IMR-90 (cell line): ENCODE data around the gene RASSF4. TPM values are rescaled to one million over a fixed set of nuclear protein-coding genes. Genes with fewer than 3 reads are reported as not detected.
A peak's percentile ranks its signal among the peaks of the same experiment; 100 is the strongest.

ENCODE experiments used
- ATAC-seq: fragments of 200-7000 bp; cut with Tn5 transposase; 2 replicates; pipeline ENCODE4 v1.9.1; 2020; ENCODE audit warnings: low read depth, mild to moderate bottlenecking, moderate library complexity
- BruUV-seq: library from RNA; stranded (reverse); fragments of 400-500 nt; replicated peaks from 2 replicates; lab custom pipeline; 2021; lab: Mats Ljungman, UMichigan
- CTCF ChIA-PET: fragments of 300-600 bp; formaldehyde crosslinking; extraction: SDS; loops from one replicate; lab custom pipeline; 2021; ENCODE audit warnings: antibody characterized with exemption; lab: Yijun Ruan, JAX
- POLR2A ChIA-PET: fragments of 300-600 bp; sonication (Branson Sonifier 250); formaldehyde crosslinking; loops from one replicate; lab custom pipeline; 2022; ENCODE audit warnings: antibody characterized with exemption; ENCODE audit not compliant: unreplicated experiment; lab: Charles Lee
- DNase-seq: peaks from one replicate; pipeline ENCODE4 v3.0.0; 2013
- H2AFZ ChIP-seq: replicated peaks from 2 replicates; pipeline ENCODE3; 2013; ENCODE audit warnings: low read length, mild to moderate bottlenecking; ENCODE audit not compliant: poor library complexity
- H2AK5ac ChIP-seq: 2 replicates; pipeline ENCODE4 v1.6.1; 2013; ENCODE audit warnings: low read depth, low read length, inconsistent platforms
- H2AK9ac ChIP-seq: replicated peaks from 2 replicates; pipeline ENCODE3; 2013; ENCODE audit warnings: mild to moderate bottlenecking, low read depth, low read length, moderate library complexity; ENCODE audit not compliant: poor library complexity
- H2BK120ac ChIP-seq: 2 replicates; pipeline ENCODE4 v1.6.1; 2013; ENCODE audit warnings: low read depth, low read length, inconsistent platforms
- H2BK15ac ChIP-seq: 3 replicates; pipeline ENCODE4 v1.6.1; 2013; ENCODE audit warnings: low read depth, low read length, inconsistent platforms
- H2BK20ac ChIP-seq: 2 replicates; pipeline ENCODE4 v1.6.1; 2013; ENCODE audit warnings: low read depth, mild to moderate bottlenecking, inconsistent platforms, low read length, moderate library complexity
- H2BK5ac ChIP-seq: 2 replicates; pipeline ENCODE4 v1.6.1; 2013; ENCODE audit warnings: mild to moderate bottlenecking, low read depth, low read length, inconsistent platforms; ENCODE audit not compliant: poor library complexity, severe bottlenecking
- H3K14ac ChIP-seq: replicated peaks from 2 replicates; pipeline ENCODE4 v1.6.1; 2013; ENCODE audit warnings: low read depth, low read length, inconsistent platforms
- H3K18ac ChIP-seq: 2 replicates; pipeline ENCODE4 v1.6.1; 2013; ENCODE audit warnings: low read depth, low read length, control low read depth
- H3K23ac ChIP-seq: 2 replicates; pipeline ENCODE4 v1.6.1; 2013; ENCODE audit warnings: low read depth, low read length, inconsistent platforms
- H3K27ac ChIP-seq: 2 replicates; pipeline ENCODE4 v1.5.1; 2013; ENCODE audit warnings: mild to moderate bottlenecking, control low read depth, low read length; ENCODE audit not compliant: insufficient read depth
- H3K27me3 ChIP-seq: 2 replicates; pipeline ENCODE4 v1.6.1; 2013; ENCODE audit warnings: low read length; ENCODE audit not compliant: control insufficient read depth, insufficient read depth
- H3K36me3 ChIP-seq: 2 replicates; pipeline ENCODE4 v1.6.1; 2013; ENCODE audit warnings: low read length, mixed read lengths; ENCODE audit not compliant: control insufficient read depth, insufficient read depth
- H3K4ac ChIP-seq: 2 replicates; pipeline ENCODE4 v1.6.1; 2013; ENCODE audit warnings: low read depth, low read length, inconsistent platforms
- H3K4me1 ChIP-seq: 2 replicates; pipeline ENCODE4 v1.6.1; 2013; ENCODE audit warnings: low read length, mixed read lengths; ENCODE audit not compliant: control insufficient read depth, insufficient read depth
- H3K4me2 ChIP-seq: 2 replicates; pipeline ENCODE4 v1.6.1; 2013; ENCODE audit warnings: low read depth, mild to moderate bottlenecking, control low read depth, low read length, moderate library complexity
- H3K4me3 ChIP-seq: 2 replicates; pipeline ENCODE4 v1.5.1; 2013; ENCODE audit warnings: low read depth, mild to moderate bottlenecking, control low read depth, low read length, moderate library complexity; ENCODE audit not compliant: insufficient read depth
- H3K56ac ChIP-seq: 2 replicates; pipeline ENCODE4 v1.6.1; 2013; ENCODE audit warnings: low read length, inconsistent platforms; ENCODE audit not compliant: insufficient read depth; ENCODE audit errors: extremely low read depth
- H3K79me1 ChIP-seq, 2 experiments: 2 replicates each; pipeline ENCODE4 v1.6.1; 2013; ENCODE audit warnings: low read length in 2 of 2, inconsistent platforms in 1 of 2, low read depth in 1 of 2
- H3K9ac ChIP-seq: 2 replicates; pipeline ENCODE4 v1.6.1; 2013; ENCODE audit warnings: low read depth, low read length, control low read depth
- H3K9me1 ChIP-seq: 2 replicates; pipeline ENCODE4 v1.6.1; 2013; ENCODE audit warnings: low read length, inconsistent platforms; ENCODE audit not compliant: insufficient read depth
- H3K9me3 ChIP-seq: 2 replicates; pipeline ENCODE4 v1.6.1; 2013; ENCODE audit warnings: low read length; ENCODE audit not compliant: control insufficient read depth, insufficient read depth
- H4K20me1 ChIP-seq: 2 replicates; pipeline ENCODE4 v1.6.1; 2013; ENCODE audit warnings: low read length, inconsistent platforms; ENCODE audit not compliant: insufficient read depth
- H4K5ac ChIP-seq: 2 replicates; pipeline ENCODE4 v1.6.1; 2013; ENCODE audit warnings: mild to moderate bottlenecking, low read depth, low read length, control low read depth
- H4K8ac ChIP-seq, 2 experiments: 2 replicates each; pipeline ENCODE4 v1.6.1; 2013; ENCODE audit warnings: low read depth in 2 of 2, low read length in 2 of 2, control low read depth in 1 of 2, inconsistent platforms in 1 of 2
- H4K91ac ChIP-seq: 2 replicates; pipeline ENCODE4 v1.6.1; 2013; ENCODE audit warnings: low read depth, low read length, inconsistent platforms; ENCODE audit not compliant: insufficient read depth
- BHLHE40 ChIP-seq: fragments of 150-350 bp; IDR thresholded peaks from 2 replicates; pipeline ENCODE4 v1.6.1; 2016; ENCODE audit warnings: mild to moderate bottlenecking, low read depth, low read length
- CEBPB ChIP-seq: IDR thresholded peaks from 2 replicates; pipeline ENCODE4 v1.6.1; 2012; ENCODE audit warnings: low read depth, low read length, improper control_type of control experiment
- FOS ChIP-seq: fragments of 150-350 bp; IDR thresholded peaks from 2 replicates; pipeline ENCODE4 v1.6.1; 2016; ENCODE audit warnings: low read depth, low read length
- MAFK ChIP-seq: IDR thresholded peaks from 2 replicates; pipeline ENCODE4 v1.6.1; 2012; ENCODE audit warnings: low read depth, low read length, improper control_type of control experiment
- MAZ ChIP-seq: IDR thresholded peaks from 2 replicates; pipeline ENCODE4 v1.6.1; 2012; ENCODE audit warnings: low read depth, mild to moderate bottlenecking, low read length, improper control_type of control experiment, moderate library complexity, borderline replicate concordance
- MXI1 ChIP-seq: IDR thresholded peaks from 2 replicates; pipeline ENCODE4 v1.6.1; 2012; ENCODE audit warnings: low read depth, mild to moderate bottlenecking, low read length, moderate library complexity, borderline replicate concordance
- NFE2L2 ChIP-seq: fragments of 150-350 bp; IDR thresholded peaks from 2 replicates; pipeline ENCODE4 v1.6.1; 2016; ENCODE audit warnings: low read depth, mild to moderate bottlenecking, low read length
- POLR2A ChIP-seq: IDR thresholded peaks from 2 replicates; pipeline ENCODE4 v1.6.1; 2012; ENCODE audit warnings: mild to moderate bottlenecking, low read depth, low read length
- RCOR1 ChIP-seq: IDR thresholded peaks from 2 replicates; pipeline ENCODE4 v1.6.1; 2012; ENCODE audit warnings: mild to moderate bottlenecking, low read length, improper control_type of control experiment; ENCODE audit not compliant: insufficient replicate concordance
- SMC3 ChIP-seq: fragments of 150-350 bp; IDR thresholded peaks from 2 replicates; pipeline ENCODE4 v1.6.1; 2016; ENCODE audit warnings: low read depth, mild to moderate bottlenecking, antibody characterized with exemption, low read length, moderate library complexity
- dilution Hi-C: fragments of 300-500 bp; cut with HindIII; formaldehyde crosslinking; loops from one replicate; pipeline ENCODE4 v1.14.3; 2018; ENCODE audit warnings: low sequenced_read_pairs; ENCODE audit not compliant: unreplicated experiment
- in situ Hi-C: fragments of 300-500 bp; cut with MboI; formaldehyde crosslinking; loops from 3 replicates; pipeline ENCODE4 v1.14.3; 2019; ENCODE audit warnings: low sequenced_read_pairs, inconsistent platforms, mixed read lengths
- intact Hi-C: fragments of 100-400 bp; cut with micrococcal nuclease; formaldehyde crosslinking; loops from 2 replicates; pipeline ENCODE4 v1.10.0; 2022
- polyA plus RNA-seq, 3 experiments: library from polyadenylated mRNA; depleted of rRNA; stranded (reverse); fragments of >200 nt; gene quantifications; 2 replicates each; pipeline ENCODE4 v1.2.3, GENCODE V29; 2012; ENCODE audit warnings: low replicate concordance in 1 of 3
- total RNA-seq: library from RNA; depleted of rRNA; stranded (reverse); fragments of >200 nt; gene quantifications from 2 replicates; pipeline ENCODE4 v1.2.3, GENCODE V29; 2012
- TF ChIP-seq, protein P1 (sequence below): fragments of 150-350 bp; IDR thresholded peaks from 2 replicates; pipeline ENCODE4 v1.6.1; 2017; ENCODE audit warnings: mild to moderate bottlenecking, antibody characterized with exemption, low read length, low read depth
- TF ChIP-seq, protein P2 (sequence below): conservative IDR thresholded peaks from 2 replicates; pipeline ENCODE4 v1.5.1; 2012; ENCODE audit warnings: mild to moderate bottlenecking, low read depth, low read length, improper control_type of control experiment

Gene RASSF4
- total and polyA plus RNA-seq, 2 of the 4 experiments (the other 2 are of a cell fraction), result 5.9 to 8.6 TPM

DNA sequence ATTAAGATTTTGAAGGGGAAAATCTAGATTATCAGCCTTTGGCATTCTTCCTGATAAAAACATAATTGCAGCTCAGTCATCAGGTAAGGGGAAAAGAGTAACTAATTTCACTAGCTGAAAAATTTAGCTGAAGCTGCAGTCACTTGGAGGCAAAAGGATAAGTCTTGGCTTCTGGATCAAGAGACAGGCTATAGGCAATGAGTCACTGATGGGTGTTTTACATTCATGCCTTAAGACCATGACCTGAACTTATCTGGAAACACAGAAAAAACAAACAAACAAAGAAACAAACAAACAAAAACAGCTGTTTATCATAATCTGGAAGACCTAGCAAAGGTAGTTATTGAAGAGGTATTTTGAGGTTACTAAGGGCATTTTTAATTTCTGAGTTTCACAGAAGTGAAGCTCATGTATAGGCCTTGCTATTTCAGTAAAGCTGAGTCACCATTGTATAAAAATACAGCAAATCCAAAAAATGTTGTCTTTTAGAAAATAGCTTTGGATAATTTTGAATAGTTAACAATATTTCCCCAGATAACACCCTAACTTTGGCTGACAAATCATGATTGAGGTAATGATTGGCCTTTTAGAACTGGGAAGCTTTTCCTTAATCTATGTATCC, 81.4 kb downstream of the RASSF4 start:
- in situ Hi-C loops, result no loop called here
- no peak; the same call in 1 of the 2 replicates for ATAC-seq

More for the DNA sequence above, 81.4 kb downstream of the RASSF4 start:
- Histone ChIP-seq H4K8ac (no peak overlapping the region), H3K79me1 (no peaks in the 10 kb centered on the region), H2BK15ac (no peak overlapping the region), H2BK20ac (no peak overlapping the region), H3K9me3 (no peaks in the 10 kb centered on the region), H3K36me3 (no peaks in the 10 kb centered on the region), H4K20me1 (no peaks in the 10 kb centered on the region), H3K56ac (no peak overlapping the region), H2AK9ac (no peak overlapping the region), H3K14ac (no peak overlapping the region), H3K4me2 (no peak overlapping the region), H2AFZ (no peak overlapping the region), H4K91ac (no peak overlapping the region), H3K9ac (no peak overlapping the region), H3K27ac (no peak overlapping the region), H3K18ac (no peak overlapping the region), H3K4me3 (no peak overlapping the region), H2AK5ac (no peak overlapping the region), H4K5ac (no peak overlapping the region), H2BK5ac (no peak overlapping the region), H3K27me3 (no peaks in the 10 kb centered on the region; the same call in 1 of the 2 replicates), H3K4ac (no peak overlapping the region), H3K4me1 (no peaks in the 10 kb centered on the region), H2BK120ac (no peak overlapping the region), H3K9me1 (no peaks in the 10 kb centered on the region), H3K23ac (no peak overlapping the region)
- peak; percentile 7 for DNase-seq
- intact Hi-C loops, result loop anchor here (10.0 kb wide), 1 partner anchor 506 kb away; no protein-coding TSS in a partner anchor
- BruUV-seq, result no TSS peak
- POLR2A ChIA-PET, result no interaction called here
- TF ChIP-seq SMC3, result no peak
- no peak for TF ChIP-seq CEBPB
- TF ChIP-seq NFE2L2, result no peak
- no peak for TF ChIP-seq MAFK
- no peak for TF ChIP-seq POLR2A
- no peak for TF ChIP-seq MAZ
- TF ChIP-seq BHLHE40, result no peak
- no peak for TF ChIP-seq RCOR1
- TF ChIP-seq, protein P1, sequence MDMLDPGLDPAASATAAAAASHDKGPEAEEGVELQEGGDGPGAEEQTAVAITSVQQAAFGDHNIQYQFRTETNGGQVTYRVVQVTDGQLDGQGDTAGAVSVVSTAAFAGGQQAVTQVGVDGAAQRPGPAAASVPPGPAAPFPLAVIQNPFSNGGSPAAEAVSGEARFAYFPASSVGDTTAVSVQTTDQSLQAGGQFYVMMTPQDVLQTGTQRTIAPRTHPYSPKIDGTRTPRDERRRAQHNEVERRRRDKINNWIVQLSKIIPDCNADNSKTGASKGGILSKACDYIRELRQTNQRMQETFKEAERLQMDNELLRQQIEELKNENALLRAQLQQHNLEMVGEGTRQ, result no peak
- no peak for TF ChIP-seq MXI1
- TF ChIP-seq FOS, result no peak
- TF ChIP-seq, protein P2, sequence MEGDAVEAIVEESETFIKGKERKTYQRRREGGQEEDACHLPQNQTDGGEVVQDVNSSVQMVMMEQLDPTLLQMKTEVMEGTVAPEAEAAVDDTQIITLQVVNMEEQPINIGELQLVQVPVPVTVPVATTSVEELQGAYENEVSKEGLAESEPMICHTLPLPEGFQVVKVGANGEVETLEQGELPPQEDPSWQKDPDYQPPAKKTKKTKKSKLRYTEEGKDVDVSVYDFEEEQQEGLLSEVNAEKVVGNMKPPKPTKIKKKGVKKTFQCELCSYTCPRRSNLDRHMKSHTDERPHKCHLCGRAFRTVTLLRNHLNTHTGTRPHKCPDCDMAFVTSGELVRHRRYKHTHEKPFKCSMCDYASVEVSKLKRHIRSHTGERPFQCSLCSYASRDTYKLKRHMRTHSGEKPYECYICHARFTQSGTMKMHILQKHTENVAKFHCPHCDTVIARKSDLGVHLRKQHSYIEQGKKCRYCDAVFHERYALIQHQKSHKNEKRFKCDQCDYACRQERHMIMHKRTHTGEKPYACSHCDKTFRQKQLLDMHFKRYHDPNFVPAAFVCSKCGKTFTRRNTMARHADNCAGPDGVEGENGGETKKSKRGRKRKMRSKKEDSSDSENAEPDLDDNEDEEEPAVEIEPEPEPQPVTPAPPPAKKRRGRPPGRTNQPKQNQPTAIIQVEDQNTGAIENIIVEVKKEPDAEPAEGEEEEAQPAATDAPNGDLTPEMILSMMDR, result no peak
- CTCF ChIA-PET, result no interaction called here
- dilution Hi-C loops, result no loop called here
